Caco-2 (cell line): ENCODE data around the gene GUCY2C. TPM values are rescaled to one million over a fixed set of nuclear protein-coding genes. Genes with fewer than 3 reads are reported as not detected.

Experiments
- BruUV-seq: library from RNA; stranded (reverse); fragments of 400-500 nt; replicated peaks from 2 replicates; lab custom pipeline; 2021; lab: Mats Ljungman, UMichigan
- CTCF ChIA-PET: fragments of 300-600 bp; sonication (Branson Sonifier 250); formaldehyde crosslinking; loops from one replicate; lab custom pipeline; 2022; ENCODE audit warnings: antibody characterized with exemption; lab: Charles Lee
- POLR2A ChIA-PET: fragments of 300-600 bp; sonication (Branson Sonifier 250); formaldehyde crosslinking; loops from one replicate; lab custom pipeline; 2022; ENCODE audit warnings: antibody characterized with exemption; lab: Charles Lee
- DNase-seq, 2 experiments: peaks; one replicate each; pipeline versions ENCODE4 v3.0.0 to v3.0.0-alpha.2; 2020 to 2022
- H3K27me3 ChIP-seq: replicated peaks from 2 replicates; pipeline ENCODE4 v1.6.0; 2011; ENCODE audit warnings: low read length; ENCODE audit not compliant: control insufficient read depth, insufficient read depth
- H3K36me3 ChIP-seq: 2 replicates; pipeline ENCODE4 v1.5.1; 2011; ENCODE audit warnings: low read length; ENCODE audit not compliant: control insufficient read depth, insufficient read depth
- H3K4me1 ChIP-seq: fragments of 250-450 bp; sonication (Bioruptor Pico); 2 replicates; pipeline ENCODE4 v1.5.1; 2020; ENCODE audit warnings: mild to moderate bottlenecking
- H3K4me3 ChIP-seq: 2 replicates; pipeline ENCODE4 v1.5.1; 2011; ENCODE audit warnings: low read depth, mild to moderate bottlenecking, control low read depth, low read length
- H3K9me3 ChIP-seq: fragments of 250-450 bp; sonication (Bioruptor Pico); 2 replicates; pipeline ENCODE4 v1.5.1; 2020; ENCODE audit warnings: mild to moderate bottlenecking, moderate library complexity
- H3K27ac Mint-ChIP-seq: one replicate; pipeline ENCODE4 v1.8.0; 2022; ENCODE audit warnings: mixed read lengths; ENCODE audit not compliant: unreplicated experiment
- H3K27me3 Mint-ChIP-seq: one replicate; pipeline ENCODE4 v1.8.0; 2022; ENCODE audit warnings: mixed read lengths; ENCODE audit not compliant: insufficient read depth, unreplicated experiment
- H3K36me3 Mint-ChIP-seq: one replicate; pipeline ENCODE4 v1.8.0; 2022; ENCODE audit warnings: mild to moderate bottlenecking, mixed read lengths; ENCODE audit not compliant: insufficient read depth, unreplicated experiment
- H3K4me1 Mint-ChIP-seq: one replicate; pipeline ENCODE4 v1.8.0; 2022; ENCODE audit warnings: low read depth, mixed read lengths; ENCODE audit not compliant: unreplicated experiment
- H3K4me3 Mint-ChIP-seq: one replicate; pipeline ENCODE4 v1.8.0; 2022; ENCODE audit warnings: mild to moderate bottlenecking, moderate library complexity, mixed read lengths; ENCODE audit not compliant: unreplicated experiment
- H3K9me3 Mint-ChIP-seq: one replicate; pipeline ENCODE4 v1.8.0; 2022; ENCODE audit warnings: mixed read lengths; ENCODE audit not compliant: unreplicated experiment
- intact Hi-C: fragments of 100-400 bp; cut with micrococcal nuclease; formaldehyde crosslinking; loops from one replicate; pipeline ENCODE4 v1.10.0; 2022; ENCODE audit not compliant: unreplicated experiment
- total RNA-seq: library from RNA; stranded (reverse); gene quantifications from 2 replicates; pipeline ENCODE4 v1.2.3, GENCODE V29; 2022
- TF ChIP-seq, protein P1 (sequence below), 2 experiments: fragments of 200-600 bp in 1 of 2; IDR thresholded peaks; 1 replicate in 1 of 2; 2 replicates in 1 of 2; pipeline versions ENCODE4 v1.5.1 to v1.8.0; 2011 to 2022; ENCODE audit warnings: antibody characterized with exemption in 1 of 2, control low read depth in 1 of 2, inconsistent platforms in 1 of 2, low read depth in 1 of 2, low read length in 1 of 2, mild to moderate bottlenecking in 1 of 2, moderate library complexity in 1 of 2; ENCODE audit not compliant: insufficient read depth in 1 of 2, severe bottlenecking in 1 of 2, unreplicated experiment in 1 of 2

Gene GUCY2C
- total RNA-seq, 1 experiment from 2014 or later: 2.4 TPM

DNA sequence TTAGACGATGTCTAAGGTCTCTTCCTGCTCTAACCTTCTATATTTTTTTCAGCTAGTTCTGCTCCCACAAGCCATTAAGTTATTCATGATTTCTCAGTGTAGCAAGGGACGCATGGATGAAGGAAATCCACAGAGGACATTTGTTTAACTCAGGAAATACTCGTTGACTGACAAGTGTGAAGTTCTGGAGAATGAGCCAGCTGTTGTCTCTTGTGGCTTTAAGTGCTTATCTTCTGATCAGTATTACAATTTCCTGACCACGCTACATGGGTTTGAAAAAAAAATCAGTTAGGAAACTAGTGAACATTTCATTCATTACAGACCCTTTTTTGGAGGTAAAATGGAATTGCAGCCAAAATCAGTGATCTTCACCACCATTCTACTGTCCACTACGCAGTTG is 53.1 kb downstream of the GUCY2C start:
- no peaks in the 10 kb centered on the region for H3K9me3 ChIP-seq
- no peaks in the 10 kb centered on the region for H3K27me3 Mint-ChIP-seq
- DNase-seq: no peak
- H3K4me1 ChIP-seq: no peaks in the 10 kb centered on the region
- no peaks in the 10 kb centered on the region for H3K9me3 Mint-ChIP-seq
- no peak overlapping the region for H3K4me3 Mint-ChIP-seq
- POLR2A ChIA-PET: no interaction called here
- CTCF ChIA-PET: no interaction called here
- no peak overlapping the region for H3K4me3 ChIP-seq
- TF ChIP-seq, protein P1, sequence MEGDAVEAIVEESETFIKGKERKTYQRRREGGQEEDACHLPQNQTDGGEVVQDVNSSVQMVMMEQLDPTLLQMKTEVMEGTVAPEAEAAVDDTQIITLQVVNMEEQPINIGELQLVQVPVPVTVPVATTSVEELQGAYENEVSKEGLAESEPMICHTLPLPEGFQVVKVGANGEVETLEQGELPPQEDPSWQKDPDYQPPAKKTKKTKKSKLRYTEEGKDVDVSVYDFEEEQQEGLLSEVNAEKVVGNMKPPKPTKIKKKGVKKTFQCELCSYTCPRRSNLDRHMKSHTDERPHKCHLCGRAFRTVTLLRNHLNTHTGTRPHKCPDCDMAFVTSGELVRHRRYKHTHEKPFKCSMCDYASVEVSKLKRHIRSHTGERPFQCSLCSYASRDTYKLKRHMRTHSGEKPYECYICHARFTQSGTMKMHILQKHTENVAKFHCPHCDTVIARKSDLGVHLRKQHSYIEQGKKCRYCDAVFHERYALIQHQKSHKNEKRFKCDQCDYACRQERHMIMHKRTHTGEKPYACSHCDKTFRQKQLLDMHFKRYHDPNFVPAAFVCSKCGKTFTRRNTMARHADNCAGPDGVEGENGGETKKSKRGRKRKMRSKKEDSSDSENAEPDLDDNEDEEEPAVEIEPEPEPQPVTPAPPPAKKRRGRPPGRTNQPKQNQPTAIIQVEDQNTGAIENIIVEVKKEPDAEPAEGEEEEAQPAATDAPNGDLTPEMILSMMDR (IDR thresholded peaks at IDR 0.05; ENCODE audit: insufficient read depth in 1 of 2, low read depth in 1 of 2, low read length in 1 of 2, severe bottlenecking in 1 of 2, unreplicated experiment in 1 of 2): no peak
- no peaks in the 10 kb centered on the region for H3K36me3 ChIP-seq
- no peaks in the 10 kb centered on the region for H3K4me1 Mint-ChIP-seq
- H3K36me3 Mint-ChIP-seq: no peaks in the 10 kb centered on the region
- no TSS peak for BruUV-seq
- no peak overlapping the region for H3K27ac Mint-ChIP-seq
- intact Hi-C loops: no loop called here
- H3K27me3 ChIP-seq: no peaks in the 10 kb centered on the region

DNA sequence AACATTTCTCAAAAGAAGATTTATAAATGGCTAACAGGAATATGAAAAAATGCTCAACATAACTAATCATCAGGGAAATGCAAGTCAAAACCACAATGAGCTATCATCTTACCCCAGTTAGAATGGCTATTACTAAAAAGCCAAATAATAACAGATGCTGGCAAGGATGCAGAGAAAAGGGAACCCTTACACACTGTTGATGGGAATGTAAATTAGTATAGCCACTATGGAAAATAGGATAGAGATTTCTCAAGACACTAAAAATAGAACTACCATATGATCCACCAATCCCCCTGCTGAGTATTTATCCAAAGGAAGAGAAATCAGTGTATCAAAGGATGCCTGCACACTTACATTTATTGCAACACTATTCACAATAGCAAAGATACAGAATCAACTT is 58.3 kb downstream of the GUCY2C start:
- Mint-ChIP-seq H3K4me3 (no peak overlapping the region), H3K36me3 (no peaks in the 10 kb centered on the region), H3K27ac (no peak overlapping the region), H3K4me1 (no peaks in the 10 kb centered on the region), H3K9me3 (peaks cover 35% of the 10 kb centered on the region), H3K27me3 (no peaks in the 10 kb centered on the region)
- no peaks in the 10 kb centered on the region for H3K36me3 ChIP-seq
- ChIA-PET CTCF (no interaction called here), POLR2A (no interaction called here)
- no peak overlapping the region for H3K4me3 ChIP-seq
- peaks cover 5% of the 10 kb centered on the region; the same call in 1 of the 2 replicates for H3K9me3 ChIP-seq
- BruUV-seq: no TSS peak
- no peak for DNase-seq
- intact Hi-C loops: no loop called here
- no peaks in the 10 kb centered on the region for H3K4me1 ChIP-seq
- H3K27me3 ChIP-seq: no peaks in the 10 kb centered on the region
- TF ChIP-seq, protein P1 (IDR thresholded peaks at IDR 0.05; ENCODE audit: insufficient read depth in 1 of 2, low read depth in 1 of 2, low read length in 1 of 2, severe bottlenecking in 1 of 2, unreplicated experiment in 1 of 2): no peak

DNA sequence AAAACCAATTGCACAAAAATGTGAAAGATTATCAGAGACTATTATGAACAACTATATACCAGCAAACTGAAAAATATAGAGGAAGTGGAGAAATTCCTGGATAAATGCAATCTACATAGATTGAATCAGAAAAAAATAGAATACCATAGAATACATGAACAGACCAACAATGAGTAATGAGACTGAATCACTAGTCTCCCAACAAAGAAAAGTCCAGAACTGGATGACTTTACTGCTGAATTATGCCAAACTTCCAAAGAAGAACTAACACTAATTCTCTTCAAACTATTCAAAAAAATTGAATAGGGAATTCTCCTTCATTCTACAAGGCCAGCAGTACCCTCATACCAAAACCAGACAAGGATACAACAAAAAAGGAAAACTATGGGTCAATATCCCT is 60.6 kb downstream of the GUCY2C start:
- POLR2A ChIA-PET: no interaction called here
- Histone ChIP-seq H3K4me3 (no peak overlapping the region), H3K36me3 (no peaks in the 10 kb centered on the region), H3K4me1 (no peaks in the 10 kb centered on the region), H3K9me3 (peaks cover 5% of the 10 kb centered on the region; the same call in 1 of the 2 replicates), H3K27me3 (no peaks in the 10 kb centered on the region)
- Mint-ChIP-seq H3K4me1 (peaks cover 2% of the 10 kb centered on the region), H3K4me3 (no peak overlapping the region), H3K9me3 (peaks cover 35% of the 10 kb centered on the region), H3K36me3 (peaks cover 2% of the 10 kb centered on the region), H3K27me3 (no peaks in the 10 kb centered on the region), H3K27ac (no peak overlapping the region)
- no TSS peak for BruUV-seq
- CTCF ChIA-PET: no interaction called here
- intact Hi-C loops: no loop called here
- TF ChIP-seq, protein P1 (IDR thresholded peaks at IDR 0.05; ENCODE audit: insufficient read depth in 1 of 2, low read depth in 1 of 2, low read length in 1 of 2, severe bottlenecking in 1 of 2, unreplicated experiment in 1 of 2): no peak
- DNase-seq: no peak
